Suprapubic skin (tissue), 3 donors: ENCODE measurements around the gene ERCC4.

Experiments
- POLR2A ChIP-seq, 2 donors: fragments of 450-650 bp; IDR thresholded peaks; one replicate each; pipeline ENCODE4 v1.6.1; 2017; ENCODE audit warnings: antibody characterized with exemption in 2 of 2, mild to moderate bottlenecking in 2 of 2, moderate library complexity in 2 of 2
- TF ChIP-seq, protein P1 (sequence below), 2 donors: fragments of 200-600 bp in 1 of 2; fragments of 450-650 bp in 1 of 2; sonication (generic) in 1 of 2; IDR thresholded peaks; one replicate each; pipeline ENCODE4 v1.5.1; 2016 to 2019; ENCODE audit warnings: antibody characterized with exemption in 2 of 2, mild to moderate bottlenecking in 1 of 2, moderate library complexity in 1 of 2

DNA sequence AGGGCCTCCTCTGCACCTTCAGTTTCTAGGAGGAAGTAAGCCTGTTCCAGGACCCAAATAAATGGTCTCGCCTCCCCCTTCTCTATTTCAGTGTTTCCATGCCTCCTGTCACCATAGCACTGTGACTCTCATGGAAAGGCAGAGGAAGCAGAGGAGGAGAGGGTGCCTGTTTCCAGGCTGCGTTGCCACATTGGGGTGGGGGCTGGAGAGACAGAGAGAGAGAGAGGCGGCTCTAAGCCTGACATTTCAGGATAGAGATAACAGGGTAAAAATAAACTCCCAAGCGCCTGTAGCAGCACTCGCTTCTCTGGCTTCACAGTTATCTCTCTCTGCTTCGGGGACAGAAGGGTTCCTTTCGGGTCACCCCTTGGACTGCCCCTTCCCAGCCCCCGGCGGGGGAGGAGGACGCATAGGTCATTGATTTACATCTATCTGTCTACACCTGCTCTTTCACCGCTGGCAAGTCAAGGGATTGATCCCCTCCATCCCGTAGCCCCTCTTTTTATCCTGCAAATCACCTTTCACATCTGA lies 80.0 kb downstream of the ERCC4 start:
- TF ChIP-seq, protein P1, sequence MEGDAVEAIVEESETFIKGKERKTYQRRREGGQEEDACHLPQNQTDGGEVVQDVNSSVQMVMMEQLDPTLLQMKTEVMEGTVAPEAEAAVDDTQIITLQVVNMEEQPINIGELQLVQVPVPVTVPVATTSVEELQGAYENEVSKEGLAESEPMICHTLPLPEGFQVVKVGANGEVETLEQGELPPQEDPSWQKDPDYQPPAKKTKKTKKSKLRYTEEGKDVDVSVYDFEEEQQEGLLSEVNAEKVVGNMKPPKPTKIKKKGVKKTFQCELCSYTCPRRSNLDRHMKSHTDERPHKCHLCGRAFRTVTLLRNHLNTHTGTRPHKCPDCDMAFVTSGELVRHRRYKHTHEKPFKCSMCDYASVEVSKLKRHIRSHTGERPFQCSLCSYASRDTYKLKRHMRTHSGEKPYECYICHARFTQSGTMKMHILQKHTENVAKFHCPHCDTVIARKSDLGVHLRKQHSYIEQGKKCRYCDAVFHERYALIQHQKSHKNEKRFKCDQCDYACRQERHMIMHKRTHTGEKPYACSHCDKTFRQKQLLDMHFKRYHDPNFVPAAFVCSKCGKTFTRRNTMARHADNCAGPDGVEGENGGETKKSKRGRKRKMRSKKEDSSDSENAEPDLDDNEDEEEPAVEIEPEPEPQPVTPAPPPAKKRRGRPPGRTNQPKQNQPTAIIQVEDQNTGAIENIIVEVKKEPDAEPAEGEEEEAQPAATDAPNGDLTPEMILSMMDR (IDR thresholded peaks at IDR 0.05): no peak
- no peak for TF ChIP-seq POLR2A (IDR thresholded peaks at IDR 0.05)
